Activated CD4-positive, alpha-beta T cell treated with anti-CD3 and anti-CD28 coated beads, Interleukin-2, amount 50 U/mL, for 24 hours (primary cell): Measurements from ENCODE around the gene OR56A5.

ENCODE experiments used
- DNase-seq, 2 donors: peaks; one replicate each; pipeline ENCODE4 v3.0.0-alpha.2; 2020; ENCODE audit warnings: low read depth in 1 of 2, low spot score in 1 of 2

OR56A5 gene

GRCh38 chr11:5933116-5933515 is 35.2 kb downstream of the OR56A5 start:
- no peak for DNase-seq

GRCh38 chr11:5932671-5933070 is 35.6 kb downstream of the OR56A5 start:
- DNase-seq, result no peak

GRCh38 chr11:5931061-5931460 is 37.2 kb downstream of the OR56A5 start:
- DNase-seq, result no peak

GRCh38 chr11:5930614-5931013 is 37.7 kb downstream of the OR56A5 start:
- no peak for DNase-seq

GRCh38 chr11:5929571-5930368 is 38.5 kb downstream of the OR56A5 start:
- no peak for DNase-seq

GRCh38 chr11:5928811-5929210 is 39.5 kb downstream of the OR56A5 start:
- no peak for DNase-seq

- DNase-seq, result no peak
Observed at GRCh38 chr11:5928271-5928670, 40.0 kb downstream of the OR56A5 start.

GRCh38 chr11:5923794-5924193 is 44.5 kb downstream of the OR56A5 start:
- DNase-seq, result no peak

GRCh38 chr11:5923427-5923776 is 44.9 kb downstream of the OR56A5 start:
- DNase-seq, result no peak

GRCh38 chr11:5922749-5923426 is 45.4 kb downstream of the OR56A5 start:
- no peak for DNase-seq
